B cell (primary cell): ENCODE measurements around the gene ZCCHC24. TPM values are rescaled to one million over a fixed set of nuclear protein-coding genes. Genes with fewer than 3 reads are reported as not detected.

ENCODE experiments used
- ATAC-seq: fragments of 200-7000 bp; cut with Tn5 transposase; one replicate; pipeline ENCODE4 v1.10.0; 2021; ENCODE audit warnings: low read depth, mild to moderate bottlenecking, moderate number of reproducible peaks, moderate library complexity
- CTCF ChIA-PET: fragments of 350-600 bp; sonication (Branson Sonifier 250); formaldehyde crosslinking; loops from one replicate; lab custom pipeline; 2021; ENCODE audit warnings: antibody characterized with exemption, inconsistent platforms; lab: Charles Lee
- POLR2A ChIA-PET: fragments of 350-600 bp; sonication (Branson Sonifier 250); formaldehyde crosslinking; loops from one replicate; lab custom pipeline; 2021; ENCODE audit warnings: antibody characterized with exemption; lab: Charles Lee
- DNase-seq: peaks from one replicate; pipeline ENCODE4 v3.0.0; 2013
- H2AFZ ChIP-seq: 2 replicates; pipeline ENCODE4 v1.6.1; 2012; ENCODE audit warnings: mild to moderate bottlenecking, low read depth, low read length; ENCODE audit not compliant: insufficient read depth, poor library complexity, severe bottlenecking
- H3K27ac ChIP-seq, 2 donors: 1 replicate in 1 of 2; 2 replicates in 1 of 2; pipeline ENCODE4 v1.5.1; 2012 to 2013; ENCODE audit warnings: low read length in 2 of 2, mild to moderate bottlenecking in 2 of 2, moderate library complexity in 1 of 2
- H3K27me3 ChIP-seq, 4 experiments: fragments of 200-600 bp in 1 of 4; sonication (generic) in 1 of 4; replicated peaks in 1 of 4; 1 replicate in 2 of 4; 2 replicates in 2 of 4; pipeline versions ENCODE4 v1.6.1 to v1.7.0; 2013 to 2016; ENCODE audit warnings: low read length in 3 of 4, mild to moderate bottlenecking in 2 of 4, mixed read lengths in 1 of 4, moderate library complexity in 1 of 4; ENCODE audit not compliant: insufficient read depth in 4 of 4, control insufficient read depth in 3 of 4; ENCODE audit errors: control extremely low read depth in 1 of 4
- H3K36me3 ChIP-seq, 2 experiments: replicated peaks in 1 of 2; 1 replicate in 1 of 2; 2 replicates in 1 of 2; pipeline versions ENCODE4 v1.6.1 to v1.7.1; 2013; ENCODE audit warnings: low read length in 1 of 2; ENCODE audit not compliant: insufficient read depth in 2 of 2, control insufficient read depth in 1 of 2; ENCODE audit errors: control extremely low read depth in 1 of 2, extremely low read depth in 1 of 2
- H3K4me1 ChIP-seq, 2 donors: fragments of 200-600 bp in 1 of 2; sonication (generic) in 1 of 2; 1 replicate in 1 of 2; 2 replicates in 1 of 2; pipeline versions ENCODE4 v1.5.1 to v1.6.1; 2013 to 2017; ENCODE audit warnings: low read length in 2 of 2; ENCODE audit not compliant: control insufficient read depth in 2 of 2, insufficient read depth in 2 of 2
- H3K4me2 ChIP-seq: replicated peaks from 2 replicates; pipeline ENCODE3; 2012; ENCODE audit warnings: mild to moderate bottlenecking, low read depth, low read length; ENCODE audit not compliant: poor library complexity, severe bottlenecking
- H3K4me3 ChIP-seq, 5 experiments: fragments of 200-600 bp in 1 of 5; sonication (generic) in 1 of 5; 1 replicate in 3 of 5; 2 replicates in 2 of 5; pipeline versions ENCODE4 v1.5.1 to v1.7.0; 2011 to 2016; ENCODE audit warnings: low read length in 4 of 5, mild to moderate bottlenecking in 4 of 5, low read depth in 2 of 5, control low read depth in 1 of 5, moderate library complexity in 1 of 5; ENCODE audit not compliant: insufficient read depth in 1 of 5; ENCODE audit errors: control extremely low read depth in 1 of 5, extremely low read depth in 1 of 5
- H3K79me2 ChIP-seq: fragments of 200-600 bp; sonication (generic); one replicate; pipeline ENCODE4 v1.6.0; 2016; ENCODE audit warnings: low read length; ENCODE audit not compliant: control insufficient read depth, insufficient read depth
- H3K9ac ChIP-seq: fragments of 200-600 bp; sonication (generic); 2 replicates; pipeline ENCODE4 v1.6.1; 2017; ENCODE audit warnings: mild to moderate bottlenecking, low read length, moderate library complexity
- H3K9me3 ChIP-seq, 3 donors: one replicate each; pipeline versions ENCODE4 v1.6.1 to v1.7.1; 2013; ENCODE audit warnings: low read length in 2 of 3; ENCODE audit not compliant: control insufficient read depth in 2 of 3, insufficient read depth in 1 of 3; ENCODE audit errors: control extremely low read depth in 1 of 3
- H4K20me1 ChIP-seq: 2 replicates; pipeline ENCODE4 v1.6.0; 2012; ENCODE audit warnings: mild to moderate bottlenecking, low read length; ENCODE audit not compliant: insufficient read depth, control insufficient read depth, poor library complexity, severe bottlenecking
- H3K27ac Mint-ChIP-seq: one replicate; pipeline ENCODE4 v1.8.0; 2021; ENCODE audit warnings: mixed read lengths
- H3K27me3 Mint-ChIP-seq: one replicate; pipeline ENCODE4 v1.8.0; 2021; ENCODE audit warnings: mixed read lengths
- H3K4me1 Mint-ChIP-seq: one replicate; pipeline ENCODE4 v1.8.0; 2021; ENCODE audit warnings: mixed read lengths
- H3K4me3 Mint-ChIP-seq: one replicate; pipeline ENCODE4 v1.8.0; 2021; ENCODE audit warnings: mixed read lengths
- H3K9me3 Mint-ChIP-seq: one replicate; pipeline ENCODE4 v1.8.0; 2022; ENCODE audit warnings: mixed read lengths; ENCODE audit not compliant: insufficient read depth
- EZH2 ChIP-seq: IDR thresholded peaks from 2 replicates; pipeline ENCODE4 v1.6.1; 2012; ENCODE audit warnings: borderline replicate concordance, low read depth, mild to moderate bottlenecking, moderate library complexity, low read length; ENCODE audit not compliant: insufficient read depth, poor library complexity, severe bottlenecking
- WGBS: methylation state at CpG from one replicate; pipeline ENCODE4 v1.1.5; 2013; ENCODE audit warnings: missing lambda C conversion rate; ENCODE audit not compliant: insufficient coverage; 5-methylcytosine and 5-hydroxymethylcytosine counted together
- intact Hi-C: fragments of 100-400 bp; cut with micrococcal nuclease; formaldehyde crosslinking; loops from one replicate; pipeline ENCODE4 v1.10.0; 2022
- polyA plus RNA-seq: library from polyadenylated mRNA; depleted of rRNA; stranded (reverse); fragments of >200 nt; gene quantifications from 2 replicates; pipeline ENCODE4 v1.2.3, GENCODE V29; 2012
- total RNA-seq, 2 donors: library from RNA; stranded (reverse); fragments of 120-200 nt in 1 of 2; gene quantifications; 1 replicate in 1 of 2; 2 replicates in 1 of 2; pipeline versions ENCODE4 v1.2.3 to v1.2.4, GENCODE V29; 2013 to 2022
- TF ChIP-seq, protein P1 (sequence below): fragments of 200-600 bp; IDR thresholded peaks from one replicate; pipeline ENCODE4 v1.8.0; 2022; ENCODE audit warnings: antibody characterized with exemption, mild to moderate bottlenecking

ZCCHC24 gene
- total and polyA plus RNA-seq, 2 donors (not counting 1 experiment from before 2014, with no cell fraction given): 0.34 to 2.3 TPM

DNA sequence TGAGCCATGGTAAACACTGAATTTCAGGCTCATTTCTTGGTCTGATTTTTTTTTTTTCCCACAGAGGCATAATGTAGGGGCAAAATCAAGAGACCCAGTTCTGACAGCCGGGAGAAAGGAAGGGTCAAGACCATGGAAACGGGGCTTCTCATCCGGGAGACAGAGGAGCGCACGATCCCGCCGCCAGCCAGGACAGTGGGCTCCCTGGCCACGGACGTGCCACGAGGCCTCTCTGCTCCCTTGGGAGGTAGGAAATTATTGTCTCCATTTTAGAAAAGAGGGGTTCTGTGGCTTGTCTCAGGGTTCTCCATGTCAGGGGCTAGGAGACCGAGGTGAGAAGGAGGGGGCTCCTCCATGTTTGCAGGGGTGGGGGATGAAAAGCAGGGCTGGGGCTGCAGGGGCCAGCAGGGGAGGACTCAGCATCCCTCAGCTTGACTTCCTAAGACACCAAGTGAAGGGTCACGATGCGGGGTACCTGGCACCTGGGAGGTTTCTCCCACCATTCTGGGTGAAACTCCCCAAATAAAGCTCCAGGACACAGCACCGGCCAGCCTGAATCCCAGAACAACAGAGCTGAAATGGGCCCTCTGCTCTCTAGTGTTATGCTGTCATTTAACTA is 60.5 kb downstream of the ZCCHC24 start:
- peaks cover 10% of the 10 kb centered on the region for H3K4me1 Mint-ChIP-seq
- DNase-seq (no peak), ATAC-seq (no peak)
- intact Hi-C loops: loop anchor here (10.0 kb wide), 1 partner anchor 60 kb away; the partner anchor contains the start of gene ZCCHC24
- 91% methylated on average over 14 of the region's 14 CpGs for WGBS
- H3K4me3 Mint-ChIP-seq: no peak overlapping the region
- no peak overlapping the region for H3K9ac ChIP-seq
- H3K36me3 ChIP-seq: no peaks in the 10 kb centered on the region
- no peaks in the 10 kb centered on the region for H3K9me3 ChIP-seq
- H3K9me3 Mint-ChIP-seq: no peaks in the 10 kb centered on the region
- ChIA-PET POLR2A (no interaction called here), CTCF (interaction anchor here (1.6 kb wide), 1 partner anchor 10 kb away, joined by 5 read pairs; no protein-coding TSS in a partner anchor)
- no peak overlapping the region for H3K4me3 ChIP-seq
- no peaks in the 10 kb centered on the region for H3K27me3 Mint-ChIP-seq
- no peak overlapping the region for H3K4me2 ChIP-seq
- H3K27me3 ChIP-seq: no peaks in the 10 kb centered on the region
- H3K27ac ChIP-seq: no peak overlapping the region
- TF ChIP-seq, protein P1, sequence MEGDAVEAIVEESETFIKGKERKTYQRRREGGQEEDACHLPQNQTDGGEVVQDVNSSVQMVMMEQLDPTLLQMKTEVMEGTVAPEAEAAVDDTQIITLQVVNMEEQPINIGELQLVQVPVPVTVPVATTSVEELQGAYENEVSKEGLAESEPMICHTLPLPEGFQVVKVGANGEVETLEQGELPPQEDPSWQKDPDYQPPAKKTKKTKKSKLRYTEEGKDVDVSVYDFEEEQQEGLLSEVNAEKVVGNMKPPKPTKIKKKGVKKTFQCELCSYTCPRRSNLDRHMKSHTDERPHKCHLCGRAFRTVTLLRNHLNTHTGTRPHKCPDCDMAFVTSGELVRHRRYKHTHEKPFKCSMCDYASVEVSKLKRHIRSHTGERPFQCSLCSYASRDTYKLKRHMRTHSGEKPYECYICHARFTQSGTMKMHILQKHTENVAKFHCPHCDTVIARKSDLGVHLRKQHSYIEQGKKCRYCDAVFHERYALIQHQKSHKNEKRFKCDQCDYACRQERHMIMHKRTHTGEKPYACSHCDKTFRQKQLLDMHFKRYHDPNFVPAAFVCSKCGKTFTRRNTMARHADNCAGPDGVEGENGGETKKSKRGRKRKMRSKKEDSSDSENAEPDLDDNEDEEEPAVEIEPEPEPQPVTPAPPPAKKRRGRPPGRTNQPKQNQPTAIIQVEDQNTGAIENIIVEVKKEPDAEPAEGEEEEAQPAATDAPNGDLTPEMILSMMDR: no peak
- TF ChIP-seq EZH2: no peak
- H4K20me1 ChIP-seq: no peaks in the 10 kb centered on the region
- H3K79me2 ChIP-seq: no peaks in the 10 kb centered on the region
- peaks cover 4 to 9% of the 10 kb centered on the region in 2 donors for H3K4me1 ChIP-seq
- no peak overlapping the region for H3K27ac Mint-ChIP-seq
- H2AFZ ChIP-seq: no peak overlapping the region

DNA sequence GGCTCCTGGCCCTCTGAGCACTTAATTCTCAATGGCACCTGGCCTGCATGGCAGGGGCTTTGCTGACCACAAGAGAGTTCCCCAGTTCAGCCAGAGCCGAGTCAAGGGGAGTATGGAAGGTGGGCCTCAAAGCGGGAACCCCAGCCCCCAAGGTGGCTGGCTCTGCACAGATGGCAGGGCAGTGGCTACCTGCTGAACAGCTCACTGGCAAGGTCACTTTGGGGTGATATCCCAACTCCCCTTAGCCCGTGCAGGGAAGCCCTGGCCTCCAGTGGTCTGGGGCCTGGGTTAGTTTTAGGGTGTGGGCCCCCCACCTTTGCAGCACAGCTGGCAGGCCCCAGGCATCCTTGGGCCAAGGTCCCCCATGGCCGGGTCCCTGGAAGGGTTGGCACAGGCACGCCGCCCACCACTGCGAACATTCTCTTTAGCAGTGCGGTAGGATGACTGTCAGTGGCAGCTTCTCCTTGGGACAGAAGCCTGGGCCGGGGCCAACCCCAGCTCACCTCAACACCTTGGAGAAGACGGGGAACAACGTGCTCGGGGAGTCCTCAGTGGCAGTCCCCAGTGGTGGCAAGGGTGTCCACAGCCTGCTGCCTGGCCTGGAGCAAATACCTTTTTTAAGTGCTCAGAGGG is 61.3 kb downstream of the ZCCHC24 start:
- no peak overlapping the region for H3K27ac Mint-ChIP-seq
- TF ChIP-seq, protein P1: no peak
- no peak for TF ChIP-seq EZH2
- 95% methylated on average over 10 of the region's 12 CpGs for WGBS

More for the DNA sequence above, 61.3 kb downstream of the ZCCHC24 start:
- no peaks in the 10 kb centered on the region for H3K79me2 ChIP-seq
- no peak overlapping the region for H3K27ac ChIP-seq
- intact Hi-C loops: loop anchor here (10.0 kb wide), 1 partner anchor 61 kb away; the partner anchor contains the start of gene ZCCHC24
- no peaks in the 10 kb centered on the region for H3K9me3 ChIP-seq
- no peaks in the 10 kb centered on the region for H3K9me3 Mint-ChIP-seq
- H2AFZ ChIP-seq: no peak overlapping the region
- H3K4me1 Mint-ChIP-seq: peaks cover 7% of the 10 kb centered on the region
- no peak overlapping the region for H3K4me2 ChIP-seq
- H3K4me3 ChIP-seq: no peak overlapping the region
- H3K4me1 ChIP-seq: peaks cover 2 to 7% of the 10 kb centered on the region in 2 donors
- no peaks in the 10 kb centered on the region for H4K20me1 ChIP-seq
- H3K27me3 ChIP-seq: no peaks in the 10 kb centered on the region
- ATAC-seq (no peak), DNase-seq (no peak)
- POLR2A ChIA-PET: interaction anchor here (0.6 kb wide), 1 partner anchor 1217 kb away, joined by 3 read pairs; no protein-coding TSS in a partner anchor
- H3K36me3 ChIP-seq: no peaks in the 10 kb centered on the region
- no peak overlapping the region for H3K4me3 Mint-ChIP-seq
- H3K27me3 Mint-ChIP-seq: no peaks in the 10 kb centered on the region
- H3K9ac ChIP-seq: no peak overlapping the region
- CTCF ChIA-PET: interaction anchor here (1.1 to 1.6 kb wide), 2 partner anchors 10 kb away, joined by 5 to 7 read pairs; no protein-coding TSS in a partner anchor
